Liver (tissue), 3 donors: Measurements from ENCODE around the gene KDM5B.
"Not testable (repeated sequence)": the region's sequence is repeated elsewhere in the genome, so short reads cannot be mapped to it uniquely, and the experiment has no call there.

Experiments used
- EGR1 ChIP-seq, 2 donors: IDR thresholded peaks; 2 replicates each; pipeline ENCODE4 v1.6.1; 2016 to 2018; ENCODE audit warnings: antibody characterized with exemption in 2 of 2, low read depth in 2 of 2
- FOXA1 ChIP-seq: IDR thresholded peaks from 2 replicates; pipeline ENCODE4 v1.6.1; 2016; ENCODE audit warnings: antibody characterized with exemption
- GABPA ChIP-seq, 2 donors: IDR thresholded peaks in 1 of 2; conservative IDR thresholded peaks in 1 of 2; 2 replicates each; pipeline ENCODE4 v1.6.1; 2016; ENCODE audit warnings: antibody characterized with exemption in 2 of 2, mild to moderate bottlenecking in 1 of 2, moderate library complexity in 1 of 2
- HNF4A ChIP-seq, 2 donors: conservative IDR thresholded peaks; 2 replicates each; pipeline ENCODE4 v1.6.1; 2016; ENCODE audit warnings: antibody characterized with exemption in 2 of 2, mild to moderate bottlenecking in 2 of 2
- JUND ChIP-seq, 2 donors: IDR thresholded peaks; 2 replicates each; pipeline ENCODE4 v1.6.1; 2016; ENCODE audit warnings: antibody characterized with exemption in 2 of 2
- RAD21 ChIP-seq, 2 donors: IDR thresholded peaks; 2 replicates each; pipeline ENCODE4 v1.6.1; 2016; ENCODE audit warnings: antibody characterized with exemption in 2 of 2, mild to moderate bottlenecking in 2 of 2
- SP1 ChIP-seq: IDR thresholded peaks from 2 replicates; pipeline ENCODE4 v1.6.1; 2018; ENCODE audit warnings: antibody characterized with exemption, mild to moderate bottlenecking
- TAF1 ChIP-seq: conservative IDR thresholded peaks from 2 replicates; pipeline ENCODE4 v1.6.1; 2016; ENCODE audit warnings: antibody characterized with exemption, mild to moderate bottlenecking
- TF ChIP-seq, protein P1 (sequence below): fragments of 150-350 bp; IDR thresholded peaks from 2 replicates; pipeline ENCODE4 v1.5.1; 2017; ENCODE audit warnings: improper control_type of control experiment, low read depth, low read length; ENCODE audit not compliant: missing input control
- TF ChIP-seq, protein P2 (sequence below): IDR thresholded peaks from 2 replicates; pipeline ENCODE4 v1.6.1; 2016; ENCODE audit warnings: antibody characterized with exemption
- TF ChIP-seq, protein P3 (sequence below): IDR thresholded peaks from 2 replicates; pipeline ENCODE4 v1.6.1; 2016; ENCODE audit warnings: antibody characterized with exemption, mild to moderate bottlenecking
- TF ChIP-seq, protein P4 (sequence below): IDR thresholded peaks from 2 replicates; pipeline ENCODE4 v1.6.1; 2016; ENCODE audit warnings: antibody characterized with exemption
- donor health status: healthy.
- donor health status: healthy.

DNA sequence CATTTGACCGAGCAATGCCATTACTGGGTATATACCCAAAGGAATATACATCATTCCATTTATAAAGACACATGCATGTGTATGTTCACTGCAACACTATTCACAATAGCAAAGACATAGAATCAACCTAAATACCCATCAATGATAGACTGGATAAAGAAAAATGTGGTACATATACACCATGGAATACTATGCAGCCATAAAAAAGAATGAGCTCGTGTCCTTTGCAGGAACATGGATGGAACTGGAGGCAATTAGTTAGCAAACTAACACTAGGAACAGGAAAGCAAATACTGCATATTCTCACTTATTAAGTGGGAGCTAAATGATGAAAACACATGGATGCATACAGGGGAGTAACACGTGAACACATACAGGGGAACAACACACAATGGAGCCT is 63.5 kb downstream of the KDM5B start:
- TF ChIP-seq, protein P1, sequence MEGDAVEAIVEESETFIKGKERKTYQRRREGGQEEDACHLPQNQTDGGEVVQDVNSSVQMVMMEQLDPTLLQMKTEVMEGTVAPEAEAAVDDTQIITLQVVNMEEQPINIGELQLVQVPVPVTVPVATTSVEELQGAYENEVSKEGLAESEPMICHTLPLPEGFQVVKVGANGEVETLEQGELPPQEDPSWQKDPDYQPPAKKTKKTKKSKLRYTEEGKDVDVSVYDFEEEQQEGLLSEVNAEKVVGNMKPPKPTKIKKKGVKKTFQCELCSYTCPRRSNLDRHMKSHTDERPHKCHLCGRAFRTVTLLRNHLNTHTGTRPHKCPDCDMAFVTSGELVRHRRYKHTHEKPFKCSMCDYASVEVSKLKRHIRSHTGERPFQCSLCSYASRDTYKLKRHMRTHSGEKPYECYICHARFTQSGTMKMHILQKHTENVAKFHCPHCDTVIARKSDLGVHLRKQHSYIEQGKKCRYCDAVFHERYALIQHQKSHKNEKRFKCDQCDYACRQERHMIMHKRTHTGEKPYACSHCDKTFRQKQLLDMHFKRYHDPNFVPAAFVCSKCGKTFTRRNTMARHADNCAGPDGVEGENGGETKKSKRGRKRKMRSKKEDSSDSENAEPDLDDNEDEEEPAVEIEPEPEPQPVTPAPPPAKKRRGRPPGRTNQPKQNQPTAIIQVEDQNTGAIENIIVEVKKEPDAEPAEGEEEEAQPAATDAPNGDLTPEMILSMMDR = not testable (repeated sequence)
- not testable (repeated sequence) for TF ChIP-seq GABPA (IDR thresholded peaks at IDR 0.05 in 1 of 2, conservative IDR thresholded peaks at IDR 0.05 in 1 of 2); SP1; RAD21 (IDR thresholded peaks at IDR 0.05); FOXA1; EGR1 (IDR thresholded peaks at IDR 0.05; ENCODE audit: low read depth in 2 of 2); TAF1; HNF4A (conservative IDR thresholded peaks at IDR 0.05); JUND (IDR thresholded peaks at IDR 0.05)
- TF ChIP-seq, protein P2, sequence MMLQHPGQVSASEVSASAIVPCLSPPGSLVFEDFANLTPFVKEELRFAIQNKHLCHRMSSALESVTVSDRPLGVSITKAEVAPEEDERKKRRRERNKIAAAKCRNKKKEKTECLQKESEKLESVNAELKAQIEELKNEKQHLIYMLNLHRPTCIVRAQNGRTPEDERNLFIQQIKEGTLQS = not testable (repeated sequence)
- TF ChIP-seq, protein P3, sequence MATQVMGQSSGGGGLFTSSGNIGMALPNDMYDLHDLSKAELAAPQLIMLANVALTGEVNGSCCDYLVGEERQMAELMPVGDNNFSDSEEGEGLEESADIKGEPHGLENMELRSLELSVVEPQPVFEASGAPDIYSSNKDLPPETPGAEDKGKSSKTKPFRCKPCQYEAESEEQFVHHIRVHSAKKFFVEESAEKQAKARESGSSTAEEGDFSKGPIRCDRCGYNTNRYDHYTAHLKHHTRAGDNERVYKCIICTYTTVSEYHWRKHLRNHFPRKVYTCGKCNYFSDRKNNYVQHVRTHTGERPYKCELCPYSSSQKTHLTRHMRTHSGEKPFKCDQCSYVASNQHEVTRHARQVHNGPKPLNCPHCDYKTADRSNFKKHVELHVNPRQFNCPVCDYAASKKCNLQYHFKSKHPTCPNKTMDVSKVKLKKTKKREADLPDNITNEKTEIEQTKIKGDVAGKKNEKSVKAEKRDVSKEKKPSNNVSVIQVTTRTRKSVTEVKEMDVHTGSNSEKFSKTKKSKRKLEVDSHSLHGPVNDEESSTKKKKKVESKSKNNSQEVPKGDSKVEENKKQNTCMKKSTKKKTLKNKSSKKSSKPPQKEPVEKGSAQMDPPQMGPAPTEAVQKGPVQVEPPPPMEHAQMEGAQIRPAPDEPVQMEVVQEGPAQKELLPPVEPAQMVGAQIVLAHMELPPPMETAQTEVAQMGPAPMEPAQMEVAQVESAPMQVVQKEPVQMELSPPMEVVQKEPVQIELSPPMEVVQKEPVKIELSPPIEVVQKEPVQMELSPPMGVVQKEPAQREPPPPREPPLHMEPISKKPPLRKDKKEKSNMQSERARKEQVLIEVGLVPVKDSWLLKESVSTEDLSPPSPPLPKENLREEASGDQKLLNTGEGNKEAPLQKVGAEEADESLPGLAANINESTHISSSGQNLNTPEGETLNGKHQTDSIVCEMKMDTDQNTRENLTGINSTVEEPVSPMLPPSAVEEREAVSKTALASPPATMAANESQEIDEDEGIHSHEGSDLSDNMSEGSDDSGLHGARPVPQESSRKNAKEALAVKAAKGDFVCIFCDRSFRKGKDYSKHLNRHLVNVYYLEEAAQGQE = not testable (repeated sequence)
- TF ChIP-seq, protein P4, sequence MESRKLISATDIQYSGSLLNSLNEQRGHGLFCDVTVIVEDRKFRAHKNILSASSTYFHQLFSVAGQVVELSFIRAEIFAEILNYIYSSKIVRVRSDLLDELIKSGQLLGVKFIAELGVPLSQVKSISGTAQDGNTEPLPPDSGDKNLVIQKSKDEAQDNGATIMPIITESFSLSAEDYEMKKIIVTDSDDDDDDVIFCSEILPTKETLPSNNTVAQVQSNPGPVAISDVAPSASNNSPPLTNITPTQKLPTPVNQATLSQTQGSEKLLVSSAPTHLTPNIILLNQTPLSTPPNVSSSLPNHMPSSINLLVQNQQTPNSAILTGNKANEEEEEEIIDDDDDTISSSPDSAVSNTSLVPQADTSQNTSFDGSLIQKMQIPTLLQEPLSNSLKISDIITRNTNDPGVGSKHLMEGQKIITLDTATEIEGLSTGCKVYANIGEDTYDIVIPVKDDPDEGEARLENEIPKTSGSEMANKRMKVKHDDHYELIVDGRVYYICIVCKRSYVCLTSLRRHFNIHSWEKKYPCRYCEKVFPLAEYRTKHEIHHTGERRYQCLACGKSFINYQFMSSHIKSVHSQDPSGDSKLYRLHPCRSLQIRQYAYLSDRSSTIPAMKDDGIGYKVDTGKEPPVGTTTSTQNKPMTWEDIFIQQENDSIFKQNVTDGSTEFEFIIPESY = not testable (repeated sequence)
